GM04504 (cell line): ENCODE measurements around the gene ACTL7B.
"Not testable (repeated sequence)": the region's sequence is repeated elsewhere in the genome, so short reads cannot be mapped to it uniquely, and the experiment has no call there.

Experiments
- DNase-seq: peaks from one replicate; pipeline ENCODE4 v3.0.0-alpha.2; 2012; ENCODE audit warnings: low read depth

The ACTL7B gene, protein sequence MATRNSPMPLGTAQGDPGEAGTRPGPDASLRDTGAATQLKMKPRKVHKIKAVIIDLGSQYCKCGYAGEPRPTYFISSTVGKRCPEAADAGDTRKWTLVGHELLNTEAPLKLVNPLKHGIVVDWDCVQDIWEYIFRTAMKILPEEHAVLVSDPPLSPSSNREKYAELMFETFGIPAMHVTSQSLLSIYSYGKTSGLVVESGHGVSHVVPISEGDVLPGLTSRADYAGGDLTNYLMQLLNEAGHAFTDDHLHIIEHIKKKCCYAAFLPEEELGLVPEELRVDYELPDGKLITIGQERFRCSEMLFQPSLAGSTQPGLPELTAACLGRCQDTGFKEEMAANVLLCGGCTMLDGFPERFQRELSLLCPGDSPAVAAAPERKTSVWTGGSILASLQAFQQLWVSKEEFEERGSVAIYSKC

DNA sequence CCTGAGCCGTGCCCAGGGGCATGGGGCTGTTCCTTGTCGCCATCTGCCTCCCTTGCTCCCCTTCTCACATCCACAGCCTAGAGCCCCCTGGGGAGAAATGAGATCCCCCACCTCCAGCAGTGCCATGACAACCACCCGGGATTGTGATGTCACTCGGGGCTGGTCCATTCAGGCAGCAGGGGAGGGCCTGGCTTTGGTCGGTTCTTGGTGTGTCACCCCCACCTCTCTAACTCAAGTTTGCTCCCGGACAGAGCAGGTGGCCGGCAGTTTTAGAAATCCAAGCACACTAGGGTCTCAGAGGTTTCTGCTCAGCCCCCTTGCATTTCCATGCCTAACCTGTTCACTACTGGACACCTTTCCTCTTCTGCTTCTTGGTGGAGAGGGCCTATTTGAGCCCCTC is at the start of gene ACTL7B:
TSS of gene ACTL7B (minus strand) at position 99 of the 400 bp plus-strand sequence. CDS start at position 43, 56 bp downstream.
- DNase-seq = no peak

DNA sequence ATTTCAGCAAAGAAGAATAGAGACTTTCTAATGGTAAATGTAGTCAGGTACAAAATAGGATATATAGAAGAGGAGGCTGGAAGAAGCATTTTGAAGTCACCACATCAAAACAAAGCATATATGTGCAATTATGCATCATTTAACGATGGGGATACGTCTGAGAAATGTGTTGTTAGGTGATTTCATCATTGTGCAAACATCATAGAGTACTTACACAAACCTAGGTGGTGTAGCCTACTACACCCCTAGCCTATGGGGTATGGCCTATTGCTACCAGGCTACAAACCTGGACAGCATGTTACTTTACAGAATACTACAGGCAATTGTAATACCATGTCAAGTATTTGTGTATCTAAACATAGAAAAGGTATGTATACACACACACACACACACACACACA is 49.7 kb upstream of the ACTL7B start:
- no peak for DNase-seq

DNA sequence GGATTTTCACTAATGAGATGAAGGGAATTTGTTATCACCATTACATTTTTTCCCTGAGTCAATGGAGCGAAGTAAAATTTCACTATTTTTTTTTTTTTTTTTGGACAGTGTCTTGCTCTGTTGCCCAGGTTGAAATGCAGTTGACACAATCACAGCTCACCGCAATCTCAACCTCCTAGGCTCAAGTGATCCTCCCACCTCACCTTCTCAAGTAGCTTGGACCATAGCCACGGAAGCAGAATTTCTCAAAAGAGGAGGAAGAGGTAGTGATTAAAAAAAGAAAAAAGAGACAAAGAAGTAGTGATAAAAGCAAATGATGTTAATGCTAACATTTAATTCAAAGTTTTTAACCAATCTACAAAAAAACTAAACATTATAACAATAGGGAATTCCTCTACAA is 48.4 kb upstream of the ACTL7B start:
- no peak for DNase-seq

DNA sequence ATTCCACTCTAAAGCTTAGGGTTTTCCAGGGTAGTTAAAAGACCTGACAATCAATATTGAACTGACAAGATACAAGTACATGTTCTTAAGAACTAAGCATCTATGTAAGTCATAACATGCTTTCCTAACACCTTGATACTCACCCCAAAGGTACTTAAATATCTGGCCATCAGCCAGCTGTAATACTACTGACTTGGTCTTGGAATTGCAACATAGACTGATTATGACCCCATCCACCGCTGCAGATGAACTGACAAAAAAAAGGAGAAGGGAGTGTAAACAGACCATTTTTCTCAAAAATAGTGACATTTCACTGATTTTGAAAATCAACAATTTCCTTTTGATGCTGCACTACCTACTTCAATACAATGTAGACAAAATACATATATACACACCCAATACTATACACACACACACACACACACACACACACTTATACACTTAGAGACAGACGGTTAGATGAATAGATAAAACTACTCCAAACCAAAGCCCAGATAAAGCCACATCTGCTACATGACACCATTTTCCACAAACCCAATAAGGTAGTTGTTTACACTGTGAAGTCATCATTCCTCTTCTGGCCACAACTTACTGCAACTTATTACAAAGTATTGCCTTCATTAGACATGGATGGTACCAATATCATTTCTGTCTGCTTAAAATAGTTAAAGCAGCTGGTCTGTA is 47.8 kb upstream of the ACTL7B start:
- DNase-seq = no peak

DNA sequence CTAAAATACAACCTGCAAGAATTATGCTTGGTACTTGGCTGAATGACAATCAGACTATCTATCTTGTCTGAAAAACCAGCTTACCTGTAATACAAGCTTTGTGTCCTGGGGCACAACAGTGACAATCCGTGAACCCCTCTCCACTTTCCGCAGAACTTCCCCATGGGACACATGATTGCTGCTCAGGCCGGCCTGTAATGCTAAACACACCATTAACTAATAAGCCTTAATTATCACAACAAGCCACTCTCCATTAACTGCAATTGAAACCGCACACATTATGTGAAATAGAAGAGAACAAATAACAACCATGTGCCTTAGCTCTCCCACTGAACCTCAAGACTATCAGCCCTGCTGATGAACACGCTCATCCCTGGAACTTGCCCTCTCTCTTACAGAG is 44.4 kb upstream of the ACTL7B start:
- no peak for DNase-seq

DNA sequence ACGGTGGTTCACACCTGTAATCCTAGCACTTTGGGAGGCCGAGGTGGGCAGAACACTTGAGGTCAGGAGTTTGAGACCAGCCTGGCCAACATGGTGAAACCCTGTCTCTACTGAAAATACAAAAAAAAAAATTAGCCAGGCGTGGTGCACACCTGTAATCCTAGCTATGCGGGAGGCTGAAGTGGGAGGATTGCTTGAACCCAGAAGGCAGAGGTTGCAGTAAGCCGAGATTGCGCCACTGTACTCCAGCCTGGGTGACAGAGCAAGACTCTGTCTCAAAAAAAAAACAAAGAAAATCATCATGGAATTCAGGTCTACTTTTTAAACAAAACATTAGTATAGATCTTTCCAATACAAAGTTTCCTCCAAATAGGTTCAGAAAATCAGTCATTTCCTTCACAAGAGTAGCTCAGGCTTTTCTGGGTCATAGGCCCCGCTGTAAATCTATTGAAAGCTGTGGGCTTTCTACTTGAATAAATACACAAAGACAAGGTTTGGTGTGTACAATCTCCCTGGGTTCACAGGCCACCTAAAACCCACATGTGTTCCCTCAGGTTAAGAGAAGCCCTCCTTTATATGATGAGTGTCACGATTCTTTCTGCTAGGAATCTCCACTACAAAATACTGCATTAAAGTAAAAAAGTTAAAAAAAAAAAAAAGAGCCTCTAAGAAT is 43.4 kb upstream of the ACTL7B start:
- DNase-seq = not testable (repeated sequence)

DNA sequence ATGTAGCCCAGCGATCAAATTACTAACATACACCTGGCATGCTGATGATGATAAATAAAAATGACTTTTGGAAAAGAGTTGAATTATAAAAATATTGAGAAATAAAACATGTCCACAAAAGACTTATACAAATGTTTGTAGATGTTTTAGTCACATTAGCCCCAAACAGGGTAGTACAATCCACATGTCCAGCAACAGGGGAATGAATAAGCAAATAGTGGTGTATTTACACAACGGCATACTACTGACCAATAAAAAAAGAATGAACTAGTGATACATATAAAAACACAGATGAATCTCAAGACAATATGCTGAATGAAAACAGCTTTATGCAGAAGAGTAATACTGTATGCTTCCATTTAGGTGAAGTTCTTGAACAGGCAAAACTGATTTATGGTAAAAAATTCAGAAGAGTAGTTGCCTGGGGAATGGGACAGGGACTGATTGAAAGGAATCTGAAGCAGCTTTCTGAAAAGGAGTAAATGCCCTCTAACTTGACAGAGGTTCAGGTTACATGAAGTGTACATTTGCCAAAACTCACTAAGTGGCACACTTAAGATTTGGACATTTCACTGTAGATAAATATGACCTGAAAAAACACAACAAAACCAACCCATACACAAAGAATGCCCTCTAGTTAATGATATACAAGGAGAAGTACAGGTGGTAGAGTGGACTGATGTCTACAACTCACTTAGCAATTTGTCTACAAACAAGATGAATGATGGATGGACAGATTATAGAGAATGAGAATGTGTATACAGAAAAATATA is 41.7 kb upstream of the ACTL7B start:
- DNase-seq = no peak

DNA sequence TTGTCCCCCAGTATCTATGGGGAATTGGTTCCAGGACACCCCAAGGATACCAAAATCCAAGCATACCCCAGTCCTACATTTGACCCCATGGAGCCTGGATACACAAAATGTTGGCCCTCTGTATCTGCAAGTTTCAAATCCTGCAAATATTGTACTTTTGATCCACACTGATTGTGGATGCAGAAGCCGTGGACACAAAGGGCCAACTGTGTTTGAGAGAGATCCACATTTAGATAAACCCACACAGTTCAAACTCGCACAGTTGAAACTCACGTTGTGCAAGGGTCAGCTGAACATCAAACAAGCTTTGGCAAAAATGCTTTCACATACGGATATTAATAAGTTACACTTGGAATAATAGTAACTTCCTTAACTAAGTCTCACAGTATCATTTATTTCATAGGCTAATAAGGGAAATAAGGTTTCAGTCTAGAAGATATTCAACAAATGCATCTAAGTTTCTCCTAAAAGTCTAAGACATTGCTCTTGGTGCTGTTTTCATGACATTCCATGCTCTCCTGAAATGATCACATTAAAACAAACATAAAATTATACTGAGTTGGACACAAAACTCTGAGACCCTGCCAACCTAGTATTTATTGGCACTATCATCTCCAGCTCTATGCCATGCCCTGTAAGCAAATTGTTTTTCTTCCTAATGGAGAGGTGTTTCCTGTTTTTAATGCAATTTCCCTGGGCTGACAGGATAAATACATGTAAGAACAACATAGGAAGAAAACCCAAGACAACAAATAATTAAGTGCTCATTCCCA is 38.6 kb upstream of the ACTL7B start:
- no peak for DNase-seq

DNA sequence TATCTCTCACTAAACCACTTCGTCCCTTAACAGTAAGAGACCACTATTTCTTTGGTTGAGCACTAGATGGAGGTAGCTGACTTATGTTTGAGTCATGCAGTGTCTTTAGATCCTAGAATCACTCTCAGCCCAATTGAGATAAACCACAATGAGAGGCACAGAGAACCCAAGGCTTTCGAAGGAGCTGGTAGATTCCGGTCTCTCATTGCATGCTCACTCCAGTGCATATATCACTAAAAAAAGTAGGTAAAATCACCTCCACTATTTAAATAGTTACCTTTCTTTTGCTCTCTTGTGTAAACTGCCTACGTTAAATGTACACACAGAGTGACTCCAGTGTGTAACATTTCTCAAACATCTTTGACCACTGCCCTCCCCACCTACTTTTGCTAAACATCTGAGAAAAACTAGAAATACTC is 33.9 kb upstream of the ACTL7B start:
- DNase-seq = no peak

DNA sequence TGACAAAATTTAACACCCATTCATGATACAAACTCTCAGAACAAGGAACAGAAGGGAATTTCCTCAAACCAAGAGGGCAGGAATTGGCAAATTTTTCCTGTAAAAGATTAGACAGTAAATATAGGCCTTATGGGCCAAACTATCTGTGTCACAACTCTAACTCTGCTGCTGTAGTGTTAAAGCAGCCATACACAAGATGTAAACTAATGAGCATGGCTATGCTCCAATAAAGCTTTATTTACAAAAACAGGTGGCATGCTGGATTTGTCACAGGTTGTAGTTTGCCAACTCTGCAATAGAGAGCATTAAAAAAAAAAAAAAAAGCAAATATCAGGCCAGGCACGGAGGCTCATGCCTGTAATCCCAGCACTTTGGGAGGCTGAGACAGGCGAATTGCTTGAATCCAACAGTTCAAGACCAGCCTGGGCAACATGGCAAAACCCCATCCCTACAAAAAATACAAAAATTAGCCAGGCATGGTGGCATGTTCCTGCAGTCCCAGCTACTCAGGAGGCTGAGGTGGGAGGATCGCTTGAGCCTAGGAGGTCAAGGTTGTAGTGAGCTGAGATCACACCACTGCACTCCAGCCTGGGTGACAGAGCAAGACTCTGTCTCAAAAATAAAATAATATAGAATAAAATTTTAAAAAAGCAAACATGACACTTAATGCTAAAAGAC is 30.9 kb upstream of the ACTL7B start:
- DNase-seq = not testable (repeated sequence)

DNA sequence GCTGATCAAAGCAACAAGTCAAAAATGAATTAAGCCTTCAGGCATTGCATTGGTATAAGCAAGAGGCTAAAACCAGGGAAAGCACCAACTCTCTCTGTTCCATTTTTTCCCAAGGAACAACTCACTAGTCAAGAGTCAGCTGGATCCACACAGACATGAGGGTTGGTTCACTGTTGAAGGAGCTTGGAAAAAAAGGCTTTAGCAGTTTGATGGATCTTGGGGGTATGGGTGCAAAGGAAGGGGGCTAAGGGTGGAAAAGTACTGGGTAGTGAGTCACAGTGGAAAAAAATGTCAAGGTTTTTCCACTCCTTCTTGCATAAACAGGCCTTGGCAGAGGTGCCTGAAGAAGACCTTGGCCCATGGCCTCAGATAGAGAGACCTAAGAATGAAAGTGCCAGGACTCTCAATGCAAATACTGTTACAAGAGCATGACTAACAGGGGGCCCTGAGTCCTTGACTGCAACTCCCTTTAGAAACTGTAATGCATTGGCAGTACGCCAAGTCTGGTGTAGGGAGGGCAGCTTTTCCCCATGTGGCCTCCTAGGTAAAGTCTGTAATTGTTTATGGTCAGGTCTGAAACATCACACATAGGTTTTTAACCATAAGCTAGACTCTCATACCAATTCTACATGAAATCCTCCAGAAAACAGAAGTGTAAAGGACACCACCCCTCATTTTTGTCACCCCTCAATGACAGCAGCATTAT is 30.0 kb upstream of the ACTL7B start:
- peak; percentile 12 for DNase-seq

DNA sequence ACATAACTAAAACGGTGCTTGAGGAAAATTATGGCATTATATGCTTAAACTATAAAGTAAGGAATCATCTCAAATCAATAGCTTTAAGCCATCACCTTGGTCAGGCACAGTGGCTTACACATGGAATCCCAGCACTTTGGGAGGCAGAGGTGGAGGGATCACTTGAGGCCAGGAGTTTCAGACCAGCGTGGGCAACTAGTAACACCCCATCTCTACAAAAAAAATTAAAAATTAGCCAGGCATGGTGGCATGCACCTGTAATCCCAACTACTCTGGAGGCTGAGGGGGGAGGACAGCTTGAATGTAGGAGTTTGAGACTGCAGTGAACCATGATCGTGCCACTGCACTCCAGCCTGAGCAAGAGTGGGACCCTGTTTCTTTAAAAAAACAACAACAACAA is 28.9 kb upstream of the ACTL7B start:
- DNase-seq = no peak

DNA sequence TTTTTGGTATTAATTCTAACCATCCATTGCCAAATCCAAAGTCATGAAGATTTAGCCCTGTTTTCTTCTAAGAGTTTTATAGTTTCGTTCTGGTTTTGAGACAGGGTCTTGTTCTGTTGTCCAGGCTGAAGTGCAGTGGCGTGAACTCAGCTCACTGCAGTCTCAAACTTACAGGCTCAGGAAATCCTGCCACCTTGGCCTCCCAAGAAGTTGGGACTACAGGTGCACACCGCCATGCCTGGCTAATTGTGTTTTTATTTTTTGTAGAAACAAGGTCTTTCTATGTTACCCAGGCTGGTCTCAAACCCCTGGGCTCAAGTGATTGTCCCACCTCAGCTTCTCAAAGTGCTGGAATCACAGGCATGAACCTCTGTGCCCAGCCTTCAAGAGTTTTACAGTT is 27.3 kb upstream of the ACTL7B start:
- DNase-seq = no peak

DNA sequence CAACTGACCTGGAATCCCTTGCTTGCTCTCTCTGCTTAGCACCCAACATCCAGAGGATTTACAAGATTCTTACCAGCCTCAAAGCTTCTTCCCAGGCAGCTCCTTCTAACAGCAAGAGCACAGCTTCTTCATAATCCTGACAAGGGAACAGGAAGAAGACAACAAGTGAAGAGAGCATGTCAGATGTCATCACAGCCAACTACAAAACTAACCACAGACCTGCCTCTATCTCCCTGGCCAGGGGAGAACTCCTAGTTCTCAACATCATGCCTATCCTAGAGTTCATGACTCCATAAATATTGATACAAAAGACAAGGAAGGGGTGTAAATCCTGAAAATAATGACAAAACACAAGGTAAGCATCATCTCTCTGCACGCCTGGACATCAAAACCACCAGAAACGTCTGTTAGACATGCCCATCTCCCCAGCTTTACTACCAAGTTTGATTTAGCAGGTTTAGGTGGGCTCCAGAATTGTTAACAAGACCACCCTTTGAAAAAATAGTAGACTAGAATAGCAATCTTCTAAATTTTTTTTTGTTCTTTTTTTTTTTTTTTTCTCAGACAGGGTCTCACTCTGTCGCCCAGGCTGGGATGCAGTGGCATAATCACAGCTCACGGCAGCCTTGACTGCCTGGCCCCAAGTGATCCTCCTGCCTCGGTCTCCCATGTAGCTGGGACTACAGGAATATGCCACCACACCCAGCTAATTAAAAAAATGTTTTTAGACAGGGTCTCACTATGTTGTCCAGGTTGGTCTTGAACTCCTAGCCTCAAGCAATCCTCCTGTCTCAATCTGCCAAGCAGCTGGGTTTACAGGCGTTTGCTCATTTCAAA is 26.5 kb upstream of the ACTL7B start:
- DNase-seq = no peak

DNA sequence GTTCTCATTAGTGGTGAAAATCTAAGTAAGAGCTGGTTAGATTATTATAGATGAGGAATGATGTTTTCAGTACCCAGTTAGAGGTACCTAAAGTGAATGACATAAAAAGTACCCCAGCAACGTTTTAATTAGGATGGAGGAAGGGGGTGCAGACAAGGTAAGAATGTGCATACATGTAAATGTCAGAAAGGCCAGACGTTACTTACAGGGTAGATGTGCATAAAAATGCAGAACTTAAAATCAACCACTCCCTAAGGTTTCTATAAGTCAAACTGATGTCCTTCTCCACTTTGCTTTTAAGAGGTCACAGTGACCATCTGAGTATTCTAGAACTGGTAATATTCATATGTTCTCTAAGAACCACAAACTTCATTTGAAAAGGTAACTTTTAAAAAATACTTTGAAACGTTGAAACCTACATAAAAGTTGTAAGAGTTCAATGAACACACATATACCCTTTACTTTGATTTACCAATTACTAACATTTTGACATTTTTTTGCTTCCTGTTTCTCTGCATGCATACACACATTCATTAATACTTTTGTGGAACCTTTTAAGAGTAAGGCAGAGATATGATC is 25.0 kb upstream of the ACTL7B start:
- no peak for DNase-seq

DNA sequence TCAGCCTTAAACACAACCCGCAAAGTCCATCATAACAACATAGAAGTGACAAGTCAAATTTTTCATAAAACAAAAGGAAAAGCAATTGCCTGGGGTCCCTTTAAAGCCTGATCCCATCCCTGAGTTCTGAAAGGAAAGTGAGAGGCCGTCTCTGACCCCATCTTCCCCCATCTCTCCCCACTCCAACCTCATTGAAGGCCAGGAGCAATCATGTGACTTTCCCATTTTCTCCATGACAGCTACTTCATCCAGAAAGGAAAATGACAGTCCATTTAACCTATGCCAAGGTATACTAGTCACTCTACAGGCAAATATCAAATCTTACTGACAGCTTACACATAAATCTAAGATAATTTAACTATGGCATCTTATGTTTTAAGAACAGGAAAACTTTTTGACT is 21.7 kb upstream of the ACTL7B start:
- no peak for DNase-seq

DNA sequence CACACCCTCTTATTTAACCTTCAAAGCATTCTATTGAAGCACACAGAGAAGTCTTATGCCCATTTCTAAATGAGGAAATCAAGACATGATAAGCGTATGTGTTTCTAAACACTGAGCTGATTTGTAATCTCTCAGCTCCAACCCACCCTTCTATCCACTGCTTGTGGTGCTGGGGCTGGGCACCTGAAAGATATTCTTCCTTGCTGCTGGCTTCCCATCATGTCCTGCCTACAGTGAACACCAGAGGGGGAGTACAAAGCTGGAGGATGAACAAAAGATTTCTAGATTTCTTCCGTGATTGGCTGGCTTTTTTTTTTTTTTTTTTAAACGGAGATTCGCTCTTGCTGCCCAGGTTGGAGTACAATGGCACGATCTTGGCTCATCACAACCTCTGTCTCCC is 20.6 kb upstream of the ACTL7B start:
- no peak for DNase-seq

DNA sequence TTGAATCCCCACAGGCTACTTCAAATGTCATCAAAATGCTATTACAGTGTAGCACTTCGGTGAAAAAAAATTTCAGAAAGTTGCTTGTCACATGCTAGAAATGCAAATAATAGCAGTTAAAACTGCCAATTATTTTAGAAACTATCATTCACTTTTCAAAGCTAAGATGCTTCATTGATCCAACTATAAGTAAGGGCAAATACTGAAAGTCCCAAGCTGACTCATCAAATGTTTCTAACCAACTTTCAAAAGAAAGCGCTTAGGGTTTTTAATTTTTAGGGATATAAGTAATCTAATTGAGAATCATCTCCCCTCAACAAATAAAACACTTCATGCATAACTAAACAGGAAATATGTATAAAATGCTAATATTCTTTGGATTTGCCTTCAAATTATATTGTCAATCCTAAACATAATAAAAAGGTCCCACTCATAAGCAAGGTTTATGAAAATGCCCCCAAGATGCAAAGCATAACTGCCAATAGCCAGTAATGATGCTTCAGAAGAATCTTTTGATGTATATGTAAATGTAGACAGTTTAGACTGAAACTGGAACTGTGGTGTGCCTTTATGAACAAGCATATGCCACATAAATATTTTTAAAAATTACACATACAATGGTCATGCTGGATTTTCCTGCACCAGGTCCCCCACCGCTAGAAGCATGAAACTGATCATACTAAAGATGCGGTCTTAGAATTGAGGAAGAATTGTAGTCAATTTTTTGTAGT is 18.4 kb upstream of the ACTL7B start:
- DNase-seq = no peak
